K562 (cell line): ENCODE results near the gene OR4Q3. TPM values are rescaled to one million over a fixed set of nuclear protein-coding genes. Genes with fewer than 3 reads are reported as not detected.
"Not testable (repeated sequence)": the region's sequence is repeated elsewhere in the genome, so short reads cannot be mapped to it uniquely, and the experiment has no call there.

ENCODE experiments used
- ATAC-seq: fragments of 200-7000 bp; cut with Tn5 transposase; 3 replicates; pipeline ENCODE4 v1.9.1; 2020; ENCODE audit warnings: moderate library complexity
- BruUV-seq: library from RNA; stranded (reverse); fragments of 400-500 nt; replicated peaks from 2 replicates; lab custom pipeline; 2021; lab: Mats Ljungman, UMichigan
- CTCF ChIA-PET: fragments of 300-600 bp; formaldehyde crosslinking; extraction: SDS; loops from one replicate; lab custom pipeline; 2021; ENCODE audit warnings: low intra/inter-chr PET ratio; lab: Yijun Ruan, JAX
- POLR2A ChIA-PET: fragments of 300-600, 350-650 bp; sonication (Branson Sonifier 250); formaldehyde crosslinking; extraction: SDS; loops from one replicate; lab custom pipeline; 2021; ENCODE audit warnings: antibody characterized with exemption, inconsistent platforms; lab: Yijun Ruan, JAX
- DNase-seq, 4 experiments: peaks; one replicate each; pipeline versions ENCODE4 v3.0.0 to v3.0.0-alpha.2; 2011 to 2018; ENCODE audit warnings: low spot score in 3 of 4, mixed read lengths in 3 of 4; ENCODE audit errors: extremely low read depth in 1 of 4
- FAIRE-seq: peaks from 2 replicates; lab custom pipeline; 2011; peaks lifted over from hg19 to GRCh38; lab: Jason Lieb, UNC
- H2AFZ ChIP-seq: 2 replicates; pipeline ENCODE4 v1.6.0; 2011; ENCODE audit warnings: low read depth, low read length, control low read depth, inconsistent platforms
- H3K27ac ChIP-seq: fragments of 200-600 bp; 3 replicates; pipeline ENCODE4 v1.8.0; 2011; ENCODE audit warnings: low read depth, mild to moderate bottlenecking, control low read depth, inconsistent platforms, low read length, moderate library complexity, mixed read lengths; ENCODE audit errors: extremely low read depth
- H3K27me3 ChIP-seq, 2 experiments: fragments of 300-600 bp in 1 of 2; 2 replicates in 1 of 2; 3 replicates in 1 of 2; pipeline versions ENCODE4 v1.6.0 to v1.8.0; 2011; ENCODE audit warnings: inconsistent platforms in 2 of 2, low read length in 2 of 2, mild to moderate bottlenecking in 1 of 2, mixed read lengths in 1 of 2, moderate library complexity in 1 of 2; ENCODE audit not compliant: control insufficient read depth in 2 of 2, insufficient read depth in 2 of 2
- H3K36me3 ChIP-seq: fragments of 300-600 bp; 3 replicates; pipeline ENCODE4 v1.8.0; 2011; ENCODE audit warnings: mild to moderate bottlenecking, low read length, inconsistent platforms; ENCODE audit not compliant: control insufficient read depth, insufficient read depth
- H3K4me1 ChIP-seq, 2 experiments: fragments of 200-600 bp in 1 of 2; replicated peaks in 1 of 2; 2 replicates in 1 of 2; 3 replicates in 1 of 2; pipeline versions ENCODE4 v1.5.1 to v1.8.0; 2011; ENCODE audit warnings: inconsistent platforms in 2 of 2, low read length in 2 of 2, mild to moderate bottlenecking in 1 of 2, mixed read lengths in 1 of 2, moderate library complexity in 1 of 2; ENCODE audit not compliant: control insufficient read depth in 2 of 2, insufficient read depth in 2 of 2
- H3K4me2 ChIP-seq: 2 replicates; pipeline ENCODE4 v1.6.1; 2011; ENCODE audit warnings: low read length, control low read depth, inconsistent platforms, mixed read lengths; ENCODE audit not compliant: insufficient read depth
- H3K4me3 ChIP-seq: fragments of 200-600 bp; sonication (generic), shearing (Covaris generic); 2 replicates; pipeline ENCODE4 v1.5.1; 2016; ENCODE audit warnings: control low read depth, inconsistent platforms
- H3K79me2 ChIP-seq: fragments of 200-600 bp; 3 replicates; pipeline ENCODE4 v1.8.0; 2011; ENCODE audit warnings: low read length, inconsistent platforms; ENCODE audit not compliant: control insufficient read depth, insufficient read depth
- H3K9ac ChIP-seq, 2 experiments: 2 replicates each; pipeline versions ENCODE4 v1.6.0 to v1.6.1; 2011; ENCODE audit warnings: low read depth in 2 of 2, low read length in 2 of 2, control low read depth in 1 of 2, inconsistent platforms in 1 of 2, mild to moderate bottlenecking in 1 of 2, mixed read lengths in 1 of 2; ENCODE audit not compliant: insufficient read depth in 1 of 2
- H3K9me1 ChIP-seq: one replicate; pipeline ENCODE4 v1.6.0; 2011; ENCODE audit warnings: inconsistent platforms, mild to moderate bottlenecking, low read length, moderate library complexity; ENCODE audit not compliant: control insufficient read depth, insufficient read depth
- H3K9me3 ChIP-seq: replicated peaks from 2 replicates; pipeline ENCODE4 v1.5.1; 2011; ENCODE audit warnings: low read depth, low read length, inconsistent platforms; ENCODE audit not compliant: control insufficient read depth, insufficient read depth
- H4K20me1 ChIP-seq: replicated peaks from 2 replicates; pipeline ENCODE4 v1.6.1; 2011; ENCODE audit warnings: low read length, inconsistent platforms, mixed read lengths; ENCODE audit not compliant: control insufficient read depth, insufficient read depth
- ETV6 ChIP-seq, 3 experiments: fragments of 150-350 bp in 1 of 3; sonication (generic) in 1 of 3; formaldehyde crosslinking in 1 of 3; IDR thresholded peaks; 2 replicates each; pipeline versions ENCODE4 v1.6.1 to v1.8.0; 2014 to 2022; ENCODE audit warnings: borderline replicate concordance in 2 of 3, low read depth in 2 of 3, antibody characterized with exemption in 1 of 3, low read length in 1 of 3, mild to moderate bottlenecking in 1 of 3, missing genetic modification reagents in 1 of 3
- KDM4B ChIP-seq, 2 experiments: fragments of 450-650 bp in 1 of 2; sonication (generic) in 1 of 2; IDR thresholded peaks; 2 replicates each; pipeline ENCODE4 v1.6.1; 2016 to 2017; ENCODE audit warnings: borderline replicate concordance in 2 of 2, antibody characterized with exemption in 1 of 2, low read depth in 1 of 2, mild to moderate bottlenecking in 1 of 2
- SOX6 ChIP-seq: fragments of 450-650 bp; IDR thresholded peaks from 2 replicates; pipeline ENCODE4 v1.6.1; 2014; ENCODE audit warnings: mild to moderate bottlenecking
- ZNF780A ChIP-seq: fragments of 250-450 bp; sonication (Bioruptor Pico); IDR thresholded peaks from 2 replicates; pipeline ENCODE4 v1.5.0; 2021; ENCODE audit warnings: mild to moderate bottlenecking
- WGBS: fragments of 100-300 bp; shearing (Covaris generic); methylation state at CpG from one replicate; pipeline ENCODE4 v1.1.6; 2016; ENCODE audit warnings: low coverage, mixed read lengths; ENCODE audit not compliant: insufficient coverage; ENCODE audit errors: missing lambda C conversion rate; 5-methylcytosine and 5-hydroxymethylcytosine counted together
- in situ Hi-C: fragments of 300-500 bp; cut with MboI; formaldehyde crosslinking; loops from 4 replicates; pipeline ENCODE4 v1.15.0; 2018; ENCODE audit warnings: inconsistent platforms, mixed read lengths
- intact Hi-C: fragments of 100-400 bp; cut with micrococcal nuclease; formaldehyde crosslinking; loops from 2 replicates; pipeline ENCODE4 v1.14.2; 2022
- polyA plus RNA-seq, 8 experiments: library from polyadenylated mRNA; depleted of rRNA in 4 of 8; stranded (reverse) in 5 of 8; unstranded in 3 of 8; fragments of >200 nt; fragmentation: Nextera tagmentation in 2 of 8; fragmentation: Illumina TruSeq in 1 of 8; extraction: Ambion mirVana in 2 of 8; extraction: Trizol in 1 of 8; gene quantifications; 2 replicates each; pipeline versions ENCODE4 v1.2.1 to v1.2.3, GENCODE V29; 2011 to 2014; ENCODE audit warnings: inconsistent platforms in 1 of 8, missing spikeins in 1 of 8
- total RNA-seq, 7 experiments: library from RNA; depleted of rRNA in 6 of 7; stranded (reverse); fragments of >200 nt in 6 of 7; fragmentation: Illumina TruSeq in 2 of 7; extraction: Trizol in 2 of 7; gene quantifications; 2 replicates each; pipeline versions ENCODE4 v1.2.1 to v1.2.3, GENCODE V29; 2011 to 2021; ENCODE audit warnings: low replicate concordance in 1 of 7
- TF ChIP-seq, protein P1 (sequence below): fragments of 450-650 bp; formaldehyde crosslinking; IDR thresholded peaks from 2 replicates; pipeline ENCODE4 v1.4.0; 2020; ENCODE audit warnings: mild to moderate bottlenecking
- TF ChIP-seq, protein P2 (sequence below): conservative IDR thresholded peaks from 2 replicates; pipeline ENCODE4 v1.6.1; 2011; ENCODE audit warnings: low read depth, mild to moderate bottlenecking, low read length; ENCODE audit not compliant: control insufficient read depth

OR4Q3 gene
- total and polyA plus RNA-seq, 9 of the 15 experiments (the other 6 are each of a cell fraction or from before 2014, with no cell fraction given): not detected

DNA sequence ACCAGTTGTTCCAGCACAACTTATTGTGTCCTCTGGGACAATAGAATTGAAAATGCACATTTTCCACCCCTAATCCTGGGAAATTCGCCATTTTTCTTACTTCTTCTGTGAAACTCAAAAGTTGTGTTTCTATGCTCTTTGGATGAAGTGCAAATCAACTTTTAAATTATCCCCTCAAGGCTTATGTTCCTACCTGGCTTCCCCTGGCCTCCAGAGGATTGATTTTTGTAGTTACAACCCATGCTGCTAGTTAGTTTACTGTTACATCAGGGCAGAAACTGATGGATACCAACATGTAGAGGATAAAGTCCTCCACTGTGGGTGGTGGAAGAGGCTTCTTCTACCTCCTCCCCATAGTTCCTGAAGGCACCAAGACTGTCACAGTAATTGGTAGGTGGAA, 29.8 kb downstream of the OR4Q3 start, which contains the start of gene OR4M1:
Gene OR4M1, plus strand, starts transcription at position 301 of the 400 bp plus-strand sequence. CDS start 6,819 bp downstream, outside the sequence.
- H3K9me3 ChIP-seq, H3K36me3 ChIP-seq, BruUV-seq, H3K27me3 ChIP-seq, H3K27ac ChIP-seq, H3K79me2 ChIP-seq, intact Hi-C loops, H4K20me1 ChIP-seq, CTCF ChIA-PET, H3K4me1 ChIP-seq, in situ Hi-C loops, H3K4me3 ChIP-seq, FAIRE-seq, DNase-seq, H2AFZ ChIP-seq, POLR2A ChIA-PET, H3K4me2 ChIP-seq, H3K9ac ChIP-seq, ATAC-seq, H3K9me1 ChIP-seq: not testable (repeated sequence)
- WGBS: 0% methylated on average over 1 of the region's 1 CpG

DNA sequence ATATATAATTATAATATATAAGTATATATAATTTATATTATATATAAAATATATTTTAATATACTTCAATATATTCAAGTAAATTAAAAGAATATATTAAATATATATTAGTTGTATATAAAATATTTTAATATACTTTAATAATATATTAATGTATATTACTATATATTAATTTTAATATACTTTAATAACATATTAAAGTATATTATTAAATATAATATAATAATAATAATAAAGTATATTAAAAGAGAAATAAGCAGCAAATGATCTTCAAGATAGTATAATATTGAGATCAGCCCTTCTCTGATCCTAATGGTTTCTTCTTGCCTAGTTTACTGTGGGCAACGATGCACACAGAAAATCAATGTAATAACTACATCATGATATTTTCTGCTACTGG, 32.2 kb downstream of the OR4Q3 start:
- no peak for FAIRE-seq
- no peak for TF ChIP-seq KDM4B (IDR thresholded peaks at IDR 0.05; ENCODE audit: borderline replicate concordance in 2 of 2, low read depth in 1 of 2)
- no peak for TF ChIP-seq ZNF780A (CRISPR knock-in tag)
- TF ChIP-seq SOX6: no peak
- TF ChIP-seq, protein P1, sequence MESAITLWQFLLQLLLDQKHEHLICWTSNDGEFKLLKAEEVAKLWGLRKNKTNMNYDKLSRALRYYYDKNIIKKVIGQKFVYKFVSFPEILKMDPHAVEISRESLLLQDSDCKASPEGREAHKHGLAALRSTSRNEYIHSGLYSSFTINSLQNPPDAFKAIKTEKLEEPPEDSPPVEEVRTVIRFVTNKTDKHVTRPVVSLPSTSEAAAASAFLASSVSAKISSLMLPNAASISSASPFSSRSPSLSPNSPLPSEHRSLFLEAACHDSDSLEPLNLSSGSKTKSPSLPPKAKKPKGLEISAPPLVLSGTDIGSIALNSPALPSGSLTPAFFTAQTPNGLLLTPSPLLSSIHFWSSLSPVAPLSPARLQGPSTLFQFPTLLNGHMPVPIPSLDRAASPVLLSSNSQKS (CRISPR knock-in tag): no peak
- TF ChIP-seq, protein P2, sequence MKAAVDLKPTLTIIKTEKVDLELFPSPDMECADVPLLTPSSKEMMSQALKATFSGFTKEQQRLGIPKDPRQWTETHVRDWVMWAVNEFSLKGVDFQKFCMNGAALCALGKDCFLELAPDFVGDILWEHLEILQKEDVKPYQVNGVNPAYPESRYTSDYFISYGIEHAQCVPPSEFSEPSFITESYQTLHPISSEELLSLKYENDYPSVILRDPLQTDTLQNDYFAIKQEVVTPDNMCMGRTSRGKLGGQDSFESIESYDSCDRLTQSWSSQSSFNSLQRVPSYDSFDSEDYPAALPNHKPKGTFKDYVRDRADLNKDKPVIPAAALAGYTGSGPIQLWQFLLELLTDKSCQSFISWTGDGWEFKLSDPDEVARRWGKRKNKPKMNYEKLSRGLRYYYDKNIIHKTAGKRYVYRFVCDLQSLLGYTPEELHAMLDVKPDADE: no peak
- TF ChIP-seq ETV6 (IDR thresholded peaks at IDR 0.05; ENCODE audit: borderline replicate concordance in 1 of 2, low read depth in 2 of 2, low read length in 1 of 2): no peak
- TF ChIP-seq ETV6 (CRISPR knock-in tag; IDR thresholded peaks at IDR 0.05; ENCODE audit: borderline replicate concordance): no peak
- no peak overlapping the region for H3K4me3 ChIP-seq

DNA sequence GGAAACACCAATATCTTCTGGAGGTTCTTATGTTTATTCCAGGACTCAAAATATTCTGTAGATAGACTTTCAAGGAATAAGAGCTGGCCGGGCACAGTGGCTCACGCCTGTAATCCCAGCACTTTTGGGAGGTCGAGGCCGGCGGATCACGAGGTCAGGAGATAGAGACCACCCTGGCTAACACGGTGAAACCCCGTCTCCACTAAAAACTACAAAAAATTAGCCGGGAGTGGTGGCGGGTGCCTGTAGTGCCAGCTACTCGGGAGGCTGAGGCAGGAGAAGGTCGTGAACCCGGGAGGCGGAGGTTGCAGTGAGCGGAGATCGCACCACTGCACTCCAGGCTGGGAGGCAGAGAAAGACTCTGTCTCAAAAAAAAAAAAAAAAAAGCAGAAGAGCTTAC, 42.5 kb downstream of the OR4Q3 start:
- H3K9me3 ChIP-seq, H3K36me3 ChIP-seq, intact Hi-C loops, DNase-seq, H3K9me1 ChIP-seq, H3K9ac ChIP-seq, H3K79me2 ChIP-seq, H2AFZ ChIP-seq, H3K4me2 ChIP-seq, POLR2A ChIA-PET, H3K27ac ChIP-seq, H4K20me1 ChIP-seq, FAIRE-seq, BruUV-seq, CTCF ChIA-PET, H3K4me3 ChIP-seq, H3K4me1 ChIP-seq, in situ Hi-C loops, H3K27me3 ChIP-seq, ATAC-seq: not testable (repeated sequence)
- WGBS: 4% methylated on average over 12 of the region's 16 CpGs

More for the DNA sequence above, 32.2 kb downstream of the OR4Q3 start:
- Histone ChIP-seq H3K4me1 (no peaks in the 10 kb centered on the region), H3K9ac (no peak overlapping the region), H3K27ac (no peak overlapping the region), H3K79me2 (no peaks in the 10 kb centered on the region), H3K9me1 (no peaks in the 10 kb centered on the region), H3K9me3 (no peaks in the 10 kb centered on the region), H3K36me3 (no peaks in the 10 kb centered on the region), H4K20me1 (no peaks in the 10 kb centered on the region), H3K27me3 (no peaks in the 10 kb centered on the region), H3K4me2 (no peak overlapping the region), H2AFZ (no peak overlapping the region)
- 0% methylated on average over 1 of the region's 1 CpG for WGBS
- BruUV-seq: no TSS peak
- CTCF ChIA-PET: no interaction called here
- no peak for ATAC-seq
- no peak for DNase-seq
- intact Hi-C loops: no loop called here
- POLR2A ChIA-PET: no interaction called here
- in situ Hi-C loops: no loop called here
